A549 (cell line): ENCODE measurements around the gene SHC3. TPM values are rescaled to one million over a fixed set of nuclear protein-coding genes. Genes with fewer than 3 reads are reported as not detected.

Experiments used
- ATAC-seq, 2 experiments: fragments of 200-7000 bp in 1 of 2; fragments of >200 bp in 1 of 2; cut with Nextera tagmentation in 1 of 2; cut with Tn5 transposase in 1 of 2; 3 replicates each; pipeline versions ENCODE4 v1.8.0 to v1.9.1; 2018 to 2020; ENCODE audit warnings: mild to moderate bottlenecking in 1 of 2, moderate library complexity in 1 of 2
- CTCF ChIA-PET: fragments of 300-600 bp; sonication (Branson Sonifier 250); formaldehyde crosslinking; extraction: SDS; loops from one replicate; lab custom pipeline; 2021; ENCODE audit warnings: antibody characterized with exemption, inconsistent platforms; lab: Yijun Ruan, JAX
- POLR2A ChIA-PET: fragments of 350-600 bp; formaldehyde crosslinking; extraction: SDS; loops from one replicate; lab custom pipeline; 2021; ENCODE audit warnings: antibody characterized with exemption, inconsistent platforms; lab: Yijun Ruan, JAX
- DNase-seq, 2 experiments: peaks; one replicate each; pipeline versions ENCODE4 v3.0.0 to v3.0.0-alpha.2; 2011 to 2016; ENCODE audit warnings: low read depth in 1 of 2, low spot score in 1 of 2
- FAIRE-seq: peaks from 2 replicates; lab custom pipeline; 2011; peaks lifted over from hg19 to GRCh38; lab: Jason Lieb, UNC
- H3K27ac ChIP-seq, 2 experiments: fragments of >200 bp; sonication (Bioruptor Twin); formaldehyde crosslinking; 3 replicates each; pipeline ENCODE4 v1.5.1; 2016 to 2017
- H3K4me1 ChIP-seq: fragments of >200 bp; sonication (Bioruptor Twin); formaldehyde crosslinking; 3 replicates; pipeline ENCODE4 v1.6.1; 2016
- H3K4me2 ChIP-seq: fragments of >200 bp; sonication (Bioruptor Twin); formaldehyde crosslinking; 3 replicates; pipeline ENCODE4 v1.6.1; 2016
- H3K4me3 ChIP-seq: fragments of >200 bp; sonication (Bioruptor Twin); formaldehyde crosslinking; 3 replicates; pipeline ENCODE4 v1.5.1; 2016
- H3K9me3 ChIP-seq: fragments of >200 bp; sonication (Bioruptor Twin); formaldehyde crosslinking; 3 replicates; pipeline ENCODE4 v1.6.1; 2016
- BHLHE40 ChIP-seq: IDR thresholded peaks from 2 replicates; pipeline ENCODE4 v1.6.1; 2012; ENCODE audit warnings: low read depth, low read length, inconsistent platforms
- CBX2 ChIP-seq: fragments of 200-600 bp; sonication (generic); IDR thresholded peaks from 2 replicates; pipeline ENCODE4 v1.6.1; 2016; ENCODE audit warnings: low read depth, mild to moderate bottlenecking, borderline replicate concordance
- CEBPB ChIP-seq, 2 experiments: fragments of >200 bp in 1 of 2; sonication (Bioruptor Twin) in 1 of 2; formaldehyde crosslinking in 1 of 2; IDR thresholded peaks; 2 replicates each; pipeline ENCODE4 v1.6.1; 2012 to 2016
- CHD2 ChIP-seq: fragments of 150-350 bp; IDR thresholded peaks from 2 replicates; pipeline ENCODE4 v1.6.1; 2014; ENCODE audit warnings: low read length; ENCODE audit not compliant: partially characterized antibody
- CHD4 ChIP-seq: fragments of 200-600 bp; sonication (generic); IDR thresholded peaks from 2 replicates; pipeline ENCODE4 v1.6.1; 2016; ENCODE audit warnings: antibody characterized with exemption, mild to moderate bottlenecking, borderline replicate concordance
- E2F6 ChIP-seq: IDR thresholded peaks from 2 replicates; pipeline ENCODE4 v1.6.1; 2012; ENCODE audit warnings: low read depth, borderline replicate concordance
- EHF ChIP-seq: fragments of 250-450 bp; sonication (Bioruptor Pico); IDR thresholded peaks from 2 replicates; pipeline ENCODE4 v1.5.0; 2020; ENCODE audit warnings: mild to moderate bottlenecking
- FOSB ChIP-seq: fragments of 250-450 bp; sonication (Bioruptor Pico); IDR thresholded peaks from 2 replicates; pipeline ENCODE4 v1.5.0; 2020; ENCODE audit warnings: mild to moderate bottlenecking, moderate library complexity
- FOSL2 ChIP-seq, 2 experiments: fragments of 450-650 bp in 1 of 2; fragments of >200 bp in 1 of 2; sonication (Bioruptor Twin) in 1 of 2; formaldehyde crosslinking; IDR thresholded peaks; 2 replicates each; pipeline versions ENCODE4 v1.5.0 to v1.6.1; 2016 to 2020; ENCODE audit warnings: mild to moderate bottlenecking in 1 of 2, moderate library complexity in 1 of 2
- GATA3 ChIP-seq: IDR thresholded peaks from 2 replicates; pipeline ENCODE4 v1.6.1; 2012; ENCODE audit warnings: borderline replicate concordance
- HMGXB4 ChIP-seq: fragments of 250-450 bp; sonication (Bioruptor Pico); IDR thresholded peaks from 2 replicates; pipeline ENCODE4 v1.5.0; 2021; ENCODE audit warnings: mild to moderate bottlenecking, moderate library complexity, borderline replicate concordance
- HOXB13 ChIP-seq: fragments of 250-450 bp; sonication (Bioruptor Pico); IDR thresholded peaks from 2 replicates; pipeline ENCODE4 v1.5.0; 2020; ENCODE audit warnings: low read depth, mild to moderate bottlenecking, moderate library complexity
- KDM1A ChIP-seq: fragments of 200-600 bp; sonication (generic); IDR thresholded peaks from 2 replicates; pipeline ENCODE4 v1.6.1; 2016; ENCODE audit warnings: low read depth, mild to moderate bottlenecking
- MAX ChIP-seq: IDR thresholded peaks from 2 replicates; pipeline ENCODE4 v1.6.1; 2012
- MAZ ChIP-seq: fragments of 150-350 bp; IDR thresholded peaks from 2 replicates; pipeline ENCODE4 v1.6.1; 2014; ENCODE audit warnings: antibody characterized with exemption, low read depth, low read length, borderline replicate concordance
- MYC ChIP-seq: IDR thresholded peaks from 2 replicates; pipeline ENCODE4 v1.6.1; 2012; ENCODE audit warnings: mild to moderate bottlenecking, inconsistent platforms, low read length, improper control_type of control experiment, borderline replicate concordance
- NPAS2 ChIP-seq: fragments of 250-450 bp; sonication (Bioruptor Pico); IDR thresholded peaks from 2 replicates; pipeline ENCODE4 v1.8.0; 2022; ENCODE audit warnings: mild to moderate bottlenecking, moderate library complexity, borderline replicate concordance
- PHF8 ChIP-seq: fragments of 200-600 bp; sonication (generic); IDR thresholded peaks from 2 replicates; pipeline ENCODE4 v1.6.1; 2016; ENCODE audit warnings: low read depth, mild to moderate bottlenecking, antibody characterized with exemption, moderate library complexity, borderline replicate concordance
- POLR2A ChIP-seq: IDR thresholded peaks from 2 replicates; pipeline ENCODE4 v1.6.1; 2012; ENCODE audit warnings: mild to moderate bottlenecking, low read length
- POLR2AphosphoS2 ChIP-seq: conservative IDR thresholded peaks from 2 replicates; pipeline ENCODE4 v1.6.1; 2012; ENCODE audit warnings: low read length, improper control_type of control experiment, inconsistent platforms
- RARB ChIP-seq: fragments of 250-450 bp; sonication (Bioruptor Pico); IDR thresholded peaks from 2 replicates; pipeline ENCODE4 v1.8.0; 2021; ENCODE audit warnings: mild to moderate bottlenecking, moderate library complexity
- RCOR1 ChIP-seq: fragments of 150-350 bp; IDR thresholded peaks from 2 replicates; pipeline ENCODE4 v1.6.1; 2014; ENCODE audit warnings: antibody characterized with exemption, low read length, low read depth
- REST ChIP-seq: fragments of 200-600 bp; sonication (generic); IDR thresholded peaks from 2 replicates; pipeline ENCODE4 v1.6.1; 2016; ENCODE audit warnings: antibody characterized with exemption, mild to moderate bottlenecking, moderate library complexity
- SMC3 ChIP-seq: fragments of >200 bp; sonication (Bioruptor Twin); formaldehyde crosslinking; IDR thresholded peaks from 3 replicates; pipeline ENCODE4 v1.6.1; 2018; ENCODE audit warnings: inconsistent platforms
- ZC3H11A ChIP-seq: fragments of 450-650 bp; IDR thresholded peaks from 2 replicates; pipeline ENCODE4 v1.6.1; 2014; ENCODE audit warnings: antibody characterized with exemption, mild to moderate bottlenecking
- ZFP36 ChIP-seq: fragments of 450-650 bp; IDR thresholded peaks from 2 replicates; pipeline ENCODE4 v1.6.1; 2014; ENCODE audit warnings: borderline replicate concordance; ENCODE audit not compliant: partially characterized antibody
- ZNF302 ChIP-seq: fragments of 250-450 bp; sonication (Bioruptor Pico); IDR thresholded peaks from 2 replicates; pipeline ENCODE4 v1.9.0; 2021; ENCODE audit warnings: inconsistent platforms, mild to moderate bottlenecking, moderate library complexity
- ZSCAN20 ChIP-seq: fragments of 250-450 bp; sonication (Bioruptor Pico); IDR thresholded peaks from 2 replicates; pipeline ENCODE4 v1.8.0; 2022; ENCODE audit warnings: mild to moderate bottlenecking, moderate library complexity
- WGBS: methylation state at CpG from one replicate; pipeline ENCODE4 v1.1.6; 2017; ENCODE audit errors: missing lambda C conversion rate; 5-methylcytosine and 5-hydroxymethylcytosine counted together
- polyA plus RNA-seq, 4 experiments: library from polyadenylated mRNA; depleted of rRNA in 3 of 4; stranded (reverse); fragments of >200 nt; fragmentation: RNase III in 1 of 4; extraction: RNeasy Plus Mini Kit Qiagen cat#74134 plus additional on column Dnase treatment in 1 of 4; gene quantifications; 2 replicates in 3 of 4; 3 replicates in 1 of 4; pipeline ENCODE4 v1.2.3, GENCODE V29; 2011 to 2017

Gene SHC3
- polyA plus RNA-seq, 2 of the 4 experiments (the other 2 are of a cell fraction): 0.09 to 0.88 TPM

GRCh38 chr9:89207026-89207425 lies 28.4 kb upstream of the SHC3 start:
- ChIA-PET CTCF (interaction anchor here (1.3 kb wide), 1 partner anchor 72 kb away, joined by 3 read pairs; no protein-coding TSS in a partner anchor), POLR2A (no interaction called here)
- 48% methylated on average over 4 of the region's 4 CpGs for WGBS
- Histone ChIP-seq H3K4me1 (no peaks in the 10 kb centered on the region), H3K27ac (no peak overlapping the region), H3K4me3 (no peak overlapping the region), H3K4me2 (no peak overlapping the region), H3K9me3 (no peaks in the 10 kb centered on the region)
- FAIRE-seq (no peak), DNase-seq (no peak), ATAC-seq (no peak)
- TF ChIP-seq KDM1A (no peak), GATA3 (no peak), ZNF302 (CRISPR knock-in tag) (no peak), SMC3 (no peak), EHF (CRISPR knock-in tag) (no peak), CBX2 (no peak)

GRCh38 chr9:89204801-89205200 lies 26.2 kb upstream of the SHC3 start:
- CTCF ChIA-PET: interaction anchor here (1.1 kb wide), 1 partner anchor 11 kb away, joined by 3 read pairs; no protein-coding TSS in a partner anchor
- Histone ChIP-seq H3K27ac (no peak overlapping the region), H3K9me3 (no peaks in the 10 kb centered on the region), H3K4me2 (no peak overlapping the region), H3K4me1 (no peaks in the 10 kb centered on the region), H3K4me3 (no peak overlapping the region)
- no peak for FAIRE-seq
- POLR2A ChIA-PET: no interaction called here
- WGBS: 42% methylated on average over 5 of the region's 5 CpGs
- ATAC-seq: no peak
- TF ChIP-seq CHD2 (no peak), MYC (no peak), GATA3 (no peak), SMC3 (no peak), PHF8 (no peak), NPAS2 (no peak), ZFP36 (no peak), CHD4 (no peak), ZC3H11A (no peak), RARB (CRISPR knock-in tag) (no peak), REST (no peak)
- DNase-seq: no peak

GRCh38 chr9:89195131-89195797 lies 16.6 kb upstream of the SHC3 start:
- Histone ChIP-seq H3K9me3 (peaks cover 17% of the 10 kb centered on the region; the same call in 2 of the 3 replicates), H3K4me1 (no peaks in the 10 kb centered on the region), H3K4me2 (no peak overlapping the region), H3K27ac (no peak overlapping the region), H3K4me3 (no peak overlapping the region)
- WGBS: 22% methylated on average over 5 of the region's 5 CpGs
- DNase-seq (no peak), FAIRE-seq (peak; percentile 32), ATAC-seq (no peak)
- POLR2A ChIA-PET: no interaction called here
- CTCF ChIA-PET: interaction anchor here (1.1 kb wide), 1 partner anchor 8 kb away, joined by 3 read pairs; no protein-coding TSS in a partner anchor
- TF ChIP-seq POLR2AphosphoS2: no peak
- TF ChIP-seq GATA3: no peak
- TF ChIP-seq ZSCAN20 (CRISPR knock-in tag): no peak
- TF ChIP-seq HOXB13 (CRISPR knock-in tag): no peak
- TF ChIP-seq BHLHE40: no peak
- no peak for TF ChIP-seq POLR2A
- no peak for TF ChIP-seq E2F6
- no peak for TF ChIP-seq NPAS2
- no peak for TF ChIP-seq MAZ
- TF ChIP-seq RCOR1: no peak
- no peak for TF ChIP-seq FOSB (CRISPR knock-in tag)
- no peak for TF ChIP-seq FOSL2 (IDR thresholded peaks at IDR 0.05)
- TF ChIP-seq FOSL2 (CRISPR knock-in tag; IDR thresholded peaks at IDR 0.05): no peak
- no peak for TF ChIP-seq EHF (CRISPR knock-in tag)
- TF ChIP-seq MAX: no peak
- no peak for TF ChIP-seq CEBPB (IDR thresholded peaks at IDR 0.05)
- no peak for TF ChIP-seq HMGXB4 (CRISPR knock-in tag)
